Stomach (tissue), 4 donors: Measurements from ENCODE around the gene TAF6.

Source experiments
- EP300 ChIP-seq: sonication (generic); formaldehyde crosslinking; IDR thresholded peaks from one replicate; pipeline ENCODE4 v1.6.1; 2017; ENCODE audit warnings: antibody characterized with exemption
- POLR2A ChIP-seq, 4 donors: fragments of 450-650 bp; IDR thresholded peaks; one replicate each; pipeline ENCODE4 v1.6.1; 2016; ENCODE audit warnings: antibody characterized with exemption in 4 of 4, control low read depth in 2 of 4, mild to moderate bottlenecking in 1 of 4, moderate library complexity in 1 of 4
- POLR2AphosphoS5 ChIP-seq, 3 donors: sonication (generic); formaldehyde crosslinking; IDR thresholded peaks; one replicate each; pipeline ENCODE4 v1.6.1; 2016; ENCODE audit warnings: antibody characterized with exemption in 3 of 3
- TF ChIP-seq, protein P1 (sequence below), 7 experiments: fragments of 450-650 bp in 4 of 7; fragments of 200-600 bp in 3 of 7; sonication (generic) in 3 of 7; IDR thresholded peaks; one replicate each; pipeline ENCODE4 v1.5.1; 2016 to 2019; ENCODE audit warnings: antibody characterized with exemption in 7 of 7, control low read depth in 2 of 7, mild to moderate bottlenecking in 1 of 7

DNA sequence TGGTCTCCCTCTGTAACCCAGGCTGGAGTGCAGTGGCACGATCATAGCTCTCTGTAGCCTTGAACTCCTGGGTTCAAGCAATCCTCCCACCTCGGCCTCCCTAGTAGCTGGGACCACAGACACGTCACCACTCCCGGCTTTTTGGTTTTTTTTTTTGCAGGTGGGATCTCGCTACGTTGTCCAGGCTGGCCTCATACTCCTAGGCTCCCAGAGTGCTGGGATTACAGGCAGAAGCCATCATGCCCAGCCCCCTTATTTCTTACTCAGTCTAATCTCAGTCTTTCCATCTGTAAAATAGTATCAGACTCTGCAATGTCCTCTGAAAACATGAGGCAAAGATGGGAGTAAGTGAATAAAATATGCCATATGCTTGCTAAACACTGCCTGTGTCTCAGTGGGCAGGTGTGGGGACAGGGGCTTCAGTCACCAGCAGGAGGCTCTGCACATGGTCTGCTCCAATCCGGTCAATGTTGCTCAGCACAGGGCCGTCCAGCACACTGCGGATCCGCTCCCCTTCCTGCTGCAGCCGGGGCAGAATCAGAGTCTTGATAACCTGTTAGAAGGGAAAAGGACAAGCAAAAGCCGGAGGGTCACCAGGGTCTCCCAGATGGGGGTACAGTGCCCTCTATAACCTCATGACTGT is 9.5 kb downstream of the TAF6 start:
- TF ChIP-seq, protein P1, sequence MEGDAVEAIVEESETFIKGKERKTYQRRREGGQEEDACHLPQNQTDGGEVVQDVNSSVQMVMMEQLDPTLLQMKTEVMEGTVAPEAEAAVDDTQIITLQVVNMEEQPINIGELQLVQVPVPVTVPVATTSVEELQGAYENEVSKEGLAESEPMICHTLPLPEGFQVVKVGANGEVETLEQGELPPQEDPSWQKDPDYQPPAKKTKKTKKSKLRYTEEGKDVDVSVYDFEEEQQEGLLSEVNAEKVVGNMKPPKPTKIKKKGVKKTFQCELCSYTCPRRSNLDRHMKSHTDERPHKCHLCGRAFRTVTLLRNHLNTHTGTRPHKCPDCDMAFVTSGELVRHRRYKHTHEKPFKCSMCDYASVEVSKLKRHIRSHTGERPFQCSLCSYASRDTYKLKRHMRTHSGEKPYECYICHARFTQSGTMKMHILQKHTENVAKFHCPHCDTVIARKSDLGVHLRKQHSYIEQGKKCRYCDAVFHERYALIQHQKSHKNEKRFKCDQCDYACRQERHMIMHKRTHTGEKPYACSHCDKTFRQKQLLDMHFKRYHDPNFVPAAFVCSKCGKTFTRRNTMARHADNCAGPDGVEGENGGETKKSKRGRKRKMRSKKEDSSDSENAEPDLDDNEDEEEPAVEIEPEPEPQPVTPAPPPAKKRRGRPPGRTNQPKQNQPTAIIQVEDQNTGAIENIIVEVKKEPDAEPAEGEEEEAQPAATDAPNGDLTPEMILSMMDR (IDR thresholded peaks at IDR 0.05): no peak
- TF ChIP-seq POLR2A (IDR thresholded peaks at IDR 0.05): no peak
- no peak for TF ChIP-seq POLR2AphosphoS5 (IDR thresholded peaks at IDR 0.05)
- TF ChIP-seq EP300: no peak
